ENCODE results near the gene RAD23B.

DNA sequence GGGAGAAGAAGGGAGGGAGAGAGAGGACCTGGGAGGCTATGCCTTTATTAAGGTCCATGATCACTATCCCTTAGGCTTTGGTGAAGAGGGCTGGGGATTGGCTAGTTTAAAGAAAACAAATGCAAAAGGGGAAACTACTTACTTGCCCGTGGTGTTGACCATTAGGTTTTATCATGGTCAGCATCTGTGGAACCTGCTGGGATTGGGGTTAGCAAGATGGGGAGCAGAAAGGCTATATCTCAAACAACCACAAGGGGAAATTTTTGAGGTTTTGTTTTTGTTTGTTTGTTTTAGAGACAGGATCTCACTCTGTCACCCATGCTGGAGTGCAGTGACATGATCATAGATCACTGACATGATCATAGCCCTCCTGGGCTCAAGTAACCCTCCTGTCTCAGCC, 9.0 kb upstream of the RAD23B start:
- no peak for TF ChIP-seq GLIS3 (CRISPR knock-in tag; IDR thresholded peaks at IDR 0.05)
- no peak for TF ChIP-seq ZFP3 (CRISPR knock-in tag; IDR thresholded peaks at IDR 0.05)
- TF ChIP-seq TSHZ2 (CRISPR knock-in tag; IDR thresholded peaks at IDR 0.05) = no peak
- TF ChIP-seq BACH2 (CRISPR knock-in tag; IDR thresholded peaks at IDR 0.05; ENCODE audit: borderline replicate concordance) = no peak
- no peak for TF ChIP-seq RARB (CRISPR knock-in tag; IDR thresholded peaks at IDR 0.05)
- TF ChIP-seq PPARA (CRISPR knock-in tag; IDR thresholded peaks at IDR 0.05; ENCODE audit: borderline replicate concordance) = no peak
